Stimulated activated CD8-positive, alpha-beta memory T cell treated with anti-CD3 and anti-CD28 coated beads, Interleukin-2, amount 100 ng/mL, for 48 hours (primary cell): ENCODE results near the gene KCNV2.

ENCODE experiments used
- DNase-seq, 2 donors: peaks; one replicate each; pipeline ENCODE4 v3.0.0-alpha.2; 2020; ENCODE audit warnings: low read depth in 2 of 2

KCNV2 gene

DNA sequence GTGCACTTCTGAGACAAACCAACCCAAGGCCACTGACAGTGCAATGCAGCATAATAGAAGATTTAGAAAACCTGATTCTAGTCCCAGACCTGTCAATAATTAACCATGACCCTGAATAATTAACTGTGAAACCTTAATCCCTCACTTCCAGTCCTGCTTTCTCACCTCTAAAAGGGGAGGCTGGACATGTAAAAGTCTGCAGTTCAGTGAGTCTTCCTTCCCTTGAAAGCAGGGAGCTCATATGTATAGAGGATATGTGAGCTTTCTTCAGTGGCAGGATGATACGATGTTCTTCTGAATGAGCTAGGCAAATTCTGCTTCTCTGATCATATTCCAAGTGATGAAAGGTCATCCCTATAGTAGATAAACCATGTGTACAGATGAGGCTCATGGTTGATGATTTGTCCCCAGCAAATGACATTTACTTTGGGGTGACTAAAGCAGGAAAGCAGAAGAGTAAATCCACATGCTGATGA is 2.9 kb downstream of the KCNV2 start:
- no peak for DNase-seq

- DNase-seq = no peak
Measured at GRCh38 chr9:2722715-2723114, 5.4 kb downstream of the KCNV2 start.

DNA sequence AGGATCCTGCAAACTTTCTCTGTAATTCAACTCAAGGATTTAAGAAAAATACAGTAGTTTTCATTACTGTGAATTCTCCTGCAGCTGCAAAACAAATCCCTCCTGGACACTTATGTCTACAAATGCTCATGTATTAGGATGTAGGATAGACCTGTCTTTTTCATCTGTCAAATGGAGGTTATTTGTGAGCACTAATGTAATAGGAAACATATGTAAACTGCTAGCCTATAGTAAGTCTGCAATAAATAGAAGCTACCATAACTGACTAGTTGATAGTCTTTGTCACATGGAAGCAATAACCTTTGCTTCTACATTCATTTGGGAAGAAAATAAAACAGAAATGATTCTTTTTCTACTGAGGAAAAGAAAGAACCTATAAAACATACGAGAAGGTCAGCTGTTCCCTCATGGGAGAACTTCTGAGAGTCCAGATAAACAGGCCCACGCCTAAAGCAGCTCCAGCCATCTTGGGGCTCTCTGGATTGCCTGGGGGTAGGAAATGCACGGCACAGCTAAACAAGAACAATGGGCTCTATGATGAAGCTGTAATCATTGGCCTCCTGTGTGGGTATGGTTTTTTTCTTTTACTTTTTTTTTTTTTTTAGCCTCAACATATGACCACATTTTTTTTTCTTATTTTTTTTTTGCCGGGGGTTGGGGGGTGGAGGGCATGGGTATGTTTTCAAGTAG is 6.2 kb downstream of the KCNV2 start:
- DNase-seq = no peak

- no peak for DNase-seq
Measured at GRCh38 chr9:2725126-2725525, 7.8 kb downstream of the KCNV2 start.

- DNase-seq = no peak
Measured at GRCh38 chr9:2725898-2726649, 8.8 kb downstream of the KCNV2 start.

- no peak for DNase-seq
Measured at GRCh38 chr9:2726650-2727340, 9.5 kb downstream of the KCNV2 start.

DNA sequence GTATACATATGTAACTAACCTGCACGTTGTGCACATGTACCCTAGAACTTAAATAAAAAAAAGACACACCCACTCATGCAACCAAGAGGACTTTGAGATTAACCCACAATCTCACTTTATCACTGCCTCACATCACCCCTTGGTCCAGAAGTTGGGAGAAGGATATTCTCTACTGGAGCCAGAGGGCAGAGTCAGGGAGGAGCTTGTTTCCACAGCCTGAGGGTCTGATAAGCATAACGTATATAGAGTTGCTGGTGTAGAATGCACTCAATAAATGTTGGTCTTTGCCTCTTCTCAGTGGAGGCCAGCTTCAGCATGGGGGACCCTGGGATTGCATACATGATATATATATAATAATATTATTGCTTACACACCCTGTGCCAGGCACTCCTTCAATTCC is 10.1 kb downstream of the KCNV2 start:
- DNase-seq = no peak

DNA sequence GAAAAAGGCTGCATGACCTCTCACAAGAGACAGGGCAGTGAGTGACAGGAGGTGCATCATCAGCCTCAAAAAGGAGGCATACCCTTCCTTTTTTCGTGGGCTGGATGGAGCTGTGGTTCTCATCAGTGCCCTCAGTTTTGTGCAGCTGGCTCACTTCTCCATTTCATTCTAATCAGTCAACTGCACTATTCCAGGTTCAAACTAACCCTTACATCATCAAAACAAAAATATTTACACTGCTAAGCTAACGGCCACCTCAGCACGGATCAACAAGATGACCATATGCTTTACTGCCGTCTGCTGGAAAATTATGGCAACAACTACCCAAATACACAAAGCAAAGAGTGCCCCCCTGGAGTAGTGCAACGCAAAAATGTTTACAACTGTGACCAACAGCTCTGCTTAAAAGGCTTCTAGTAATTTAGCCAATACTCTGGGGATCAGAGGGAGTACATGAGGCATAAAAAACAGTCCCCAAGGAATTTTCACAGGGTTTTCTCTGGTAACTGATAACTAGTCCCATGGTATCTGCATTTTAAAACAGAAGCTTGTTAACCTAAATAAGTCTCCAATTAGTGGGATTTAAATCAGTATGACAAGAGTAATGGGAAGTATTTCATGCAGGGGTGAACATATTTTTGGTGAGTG is 10.8 kb downstream of the KCNV2 start:
- no peak for DNase-seq

DNA sequence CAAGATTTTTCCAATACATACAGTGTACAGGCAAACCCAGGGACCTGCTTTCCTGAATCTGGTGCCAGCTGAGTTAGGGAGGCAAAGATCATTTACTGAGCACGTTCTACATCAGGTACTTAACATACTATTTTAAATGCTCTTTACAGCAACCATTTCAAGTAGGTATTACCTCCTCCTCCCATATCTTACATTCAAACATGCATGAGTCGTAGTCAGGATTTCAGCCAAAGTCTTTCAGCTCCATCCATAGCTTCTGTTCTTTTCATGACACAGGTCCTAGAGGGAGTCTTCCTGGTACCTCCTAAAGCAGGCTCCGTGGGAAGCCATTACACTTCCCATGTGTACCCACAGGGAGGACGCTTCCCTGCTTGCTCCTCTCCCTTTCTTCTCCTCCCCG is 11.7 kb downstream of the KCNV2 start:
- DNase-seq = no peak

GRCh38 chr9:2729721-2730120 is 12.4 kb downstream of the KCNV2 start:
- no peak for DNase-seq

- no peak for DNase-seq
Measured at GRCh38 chr9:2730971-2731370, 13.7 kb downstream of the KCNV2 start.

- no peak for DNase-seq
Measured at GRCh38 chr9:2732492-2732891, 15.2 kb downstream of the KCNV2 start.

GRCh38 chr9:2740616-2741015 is 23.3 kb downstream of the KCNV2 start:
- no peak for DNase-seq

DNA sequence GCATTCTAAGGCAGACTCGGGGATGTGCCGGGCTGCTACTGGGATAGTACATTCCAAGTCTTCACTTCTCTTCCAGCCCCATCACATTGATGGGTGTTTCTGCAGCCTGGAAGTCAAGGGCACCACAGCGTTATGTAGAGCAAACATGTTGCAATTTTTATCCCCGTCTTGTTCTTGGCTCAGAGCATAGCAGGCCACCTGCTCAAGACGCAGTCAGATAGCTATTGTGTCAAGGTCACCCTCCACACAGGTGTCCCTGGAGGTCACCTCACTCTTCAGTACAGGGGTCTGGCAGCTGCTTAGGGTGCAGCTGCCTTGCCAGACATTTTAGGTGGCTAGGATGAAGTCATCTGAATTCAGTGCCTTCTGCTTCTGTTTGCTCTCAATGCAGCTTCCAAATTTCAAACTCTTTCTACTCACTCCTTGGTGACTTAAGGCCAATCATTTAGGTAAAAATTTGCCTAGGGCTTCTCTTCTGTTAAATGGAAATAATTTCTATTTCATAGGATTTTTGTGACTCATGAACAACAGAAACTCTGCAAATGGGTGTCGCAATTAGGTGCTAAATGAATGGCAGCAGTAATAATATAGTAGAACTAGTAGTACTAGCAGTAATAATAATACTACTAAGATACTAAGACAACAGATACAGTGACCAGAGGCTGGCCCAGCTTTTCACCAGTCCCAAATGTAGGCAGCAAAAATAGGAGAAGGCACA is 24.3 kb downstream of the KCNV2 start:
- no peak for DNase-seq

DNA sequence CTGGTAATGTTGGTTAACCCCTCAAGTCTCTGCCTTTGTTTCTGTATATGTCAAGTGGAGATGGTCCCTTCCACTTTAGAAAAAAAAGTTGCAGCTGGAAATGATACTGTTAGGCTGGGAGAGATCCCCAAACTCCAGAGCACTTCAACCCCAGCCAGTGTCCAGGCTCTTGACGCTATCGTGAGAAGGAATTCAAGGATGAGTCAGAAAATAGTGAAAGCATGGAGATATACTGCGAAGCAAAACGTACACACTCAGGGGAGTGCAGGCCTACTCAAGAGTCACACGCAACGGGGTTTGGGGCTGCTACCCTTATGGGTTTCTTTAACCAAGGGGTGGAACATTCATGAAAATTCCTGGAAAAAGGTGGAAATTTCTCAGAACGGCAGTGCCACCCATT is 24.9 kb downstream of the KCNV2 start:
- no peak for DNase-seq

DNA sequence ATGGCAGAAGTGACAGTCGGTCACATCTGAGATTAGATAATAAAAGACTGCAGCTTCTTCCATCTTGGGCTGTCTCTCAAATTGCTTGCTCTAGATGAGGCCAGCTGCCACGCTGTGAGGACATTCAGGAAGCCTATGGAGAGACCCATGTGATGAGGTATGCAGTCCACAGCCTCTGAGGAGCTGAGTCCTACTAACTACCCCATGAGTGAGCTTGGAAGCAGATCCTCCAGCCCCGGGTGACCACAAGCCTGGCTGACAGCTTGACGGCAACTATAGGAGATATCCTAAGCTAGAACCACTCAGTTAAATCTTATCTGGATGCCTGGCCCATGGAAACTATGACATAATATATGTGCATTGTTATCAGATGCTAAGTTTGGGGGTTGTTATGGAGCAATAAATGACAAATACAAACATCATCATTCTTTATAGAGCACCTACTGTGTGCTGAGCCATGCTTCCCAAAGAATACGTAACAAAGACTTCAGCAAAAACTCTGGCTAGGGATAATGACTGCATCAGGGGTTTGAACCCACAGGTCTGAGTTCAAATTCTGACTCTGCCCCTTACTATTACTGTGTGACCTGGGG is 26.7 kb downstream of the KCNV2 start:
- no peak for DNase-seq

GRCh38 chr9:2745560-2746380 is 28.5 kb downstream of the KCNV2 start:
- DNase-seq = no peak

- DNase-seq = no peak
Measured at GRCh38 chr9:2749485-2749884, 32.2 kb downstream of the KCNV2 start.

DNA sequence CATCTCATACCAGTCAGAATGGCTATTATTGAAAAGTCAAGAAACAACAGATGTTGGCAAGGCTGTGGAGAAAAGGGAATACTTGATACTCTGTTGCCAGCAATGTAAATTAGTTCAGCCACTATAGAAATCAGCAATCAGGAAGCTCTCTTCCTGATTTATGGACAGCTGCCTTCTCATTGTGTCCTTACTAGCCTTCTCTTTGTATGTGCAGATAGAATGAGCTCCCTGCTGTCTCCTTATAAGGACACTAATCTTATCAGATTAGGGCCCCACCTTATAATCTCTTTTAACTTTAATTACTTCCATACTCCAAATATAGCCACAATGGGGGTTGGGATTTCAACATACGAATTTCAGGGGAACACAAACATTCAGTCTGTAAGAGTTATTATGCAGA is 38.0 kb downstream of the KCNV2 start:
- no peak for DNase-seq

- no peak for DNase-seq
Measured at GRCh38 chr9:2758162-2758897, 41.0 kb downstream of the KCNV2 start.
